ENCODE results near the gene EYS. TPM values are rescaled to one million over a fixed set of nuclear protein-coding genes. Genes with fewer than 3 reads are reported as not detected.

The EYS gene
- total RNA-seq, 1 experiment from 2014 or later: 1.5 TPM

DNA sequence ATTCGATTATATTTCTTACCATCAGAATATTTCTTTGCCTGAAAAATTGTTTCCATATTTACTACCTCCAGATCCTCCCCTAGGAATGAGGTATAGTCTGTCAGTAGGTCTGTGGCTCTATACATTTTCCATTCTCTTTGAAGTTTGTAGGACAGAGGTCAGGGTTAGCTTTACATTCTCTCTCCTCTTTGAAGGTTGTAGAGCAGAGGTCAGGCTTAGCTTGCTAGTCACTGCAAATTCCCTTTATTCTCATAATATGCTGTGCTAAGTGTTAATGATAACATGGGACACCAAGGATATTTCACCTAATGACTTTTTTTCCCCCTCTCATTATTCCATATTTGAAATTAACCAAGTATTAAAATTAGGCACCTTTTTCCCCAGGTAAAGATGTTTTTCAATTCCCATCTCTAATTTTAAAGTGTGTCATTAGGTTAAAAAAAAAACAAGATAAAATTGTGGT lies 1660.2 kb downstream of the EYS start:
- CTCF ChIA-PET: no interaction called here

GRCh38 chr6:64041373-64041772 lies 1665.7 kb downstream of the EYS start:
- intact Hi-C loops (cut with micrococcal nuclease): no loop called here
- Mint-ChIP-seq H3K36me3 (ENCODE audit: insufficient read depth, unreplicated experiment) (no peaks in the 10 kb centered on the region), H3K4me3 (ENCODE audit: unreplicated experiment) (no peak overlapping the region), H3K27me3 (ENCODE audit: insufficient read depth, unreplicated experiment) (no peaks in the 10 kb centered on the region), H3K4me1 (ENCODE audit: insufficient read depth, unreplicated experiment) (no peaks in the 10 kb centered on the region), H3K9me3 (ENCODE audit: unreplicated experiment) (no peaks in the 10 kb centered on the region), H3K27ac (ENCODE audit: low read depth, unreplicated experiment) (no peak overlapping the region)
- ChIA-PET POLR2A (no interaction called here), CTCF (interaction anchor here (0.7 kb wide), 1 partner anchor 217 kb away, joined by 3 read pairs; no protein-coding TSS in a partner anchor)
- no peak for DNase-seq (ENCODE audit: unreplicated experiment)
- no TSS peak for BruUV-seq (replicated peaks)
- TF ChIP-seq, protein P1, sequence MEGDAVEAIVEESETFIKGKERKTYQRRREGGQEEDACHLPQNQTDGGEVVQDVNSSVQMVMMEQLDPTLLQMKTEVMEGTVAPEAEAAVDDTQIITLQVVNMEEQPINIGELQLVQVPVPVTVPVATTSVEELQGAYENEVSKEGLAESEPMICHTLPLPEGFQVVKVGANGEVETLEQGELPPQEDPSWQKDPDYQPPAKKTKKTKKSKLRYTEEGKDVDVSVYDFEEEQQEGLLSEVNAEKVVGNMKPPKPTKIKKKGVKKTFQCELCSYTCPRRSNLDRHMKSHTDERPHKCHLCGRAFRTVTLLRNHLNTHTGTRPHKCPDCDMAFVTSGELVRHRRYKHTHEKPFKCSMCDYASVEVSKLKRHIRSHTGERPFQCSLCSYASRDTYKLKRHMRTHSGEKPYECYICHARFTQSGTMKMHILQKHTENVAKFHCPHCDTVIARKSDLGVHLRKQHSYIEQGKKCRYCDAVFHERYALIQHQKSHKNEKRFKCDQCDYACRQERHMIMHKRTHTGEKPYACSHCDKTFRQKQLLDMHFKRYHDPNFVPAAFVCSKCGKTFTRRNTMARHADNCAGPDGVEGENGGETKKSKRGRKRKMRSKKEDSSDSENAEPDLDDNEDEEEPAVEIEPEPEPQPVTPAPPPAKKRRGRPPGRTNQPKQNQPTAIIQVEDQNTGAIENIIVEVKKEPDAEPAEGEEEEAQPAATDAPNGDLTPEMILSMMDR (IDR thresholded peaks at IDR 0.05; ENCODE audit: unreplicated experiment): no peak

More for the DNA sequence above, 1660.2 kb downstream of the EYS start:
- BruUV-seq (replicated peaks): no TSS peak
- POLR2A ChIA-PET: interaction anchor here (0.7 kb wide), 1 partner anchor 604 kb away, joined by 4 read pairs; no protein-coding TSS in a partner anchor
- intact Hi-C loops (cut with micrococcal nuclease): no loop called here
- Mint-ChIP-seq H3K4me3 (ENCODE audit: unreplicated experiment) (no peak overlapping the region), H3K36me3 (ENCODE audit: insufficient read depth, unreplicated experiment) (no peaks in the 10 kb centered on the region), H3K4me1 (ENCODE audit: insufficient read depth, unreplicated experiment) (no peaks in the 10 kb centered on the region), H3K9me3 (ENCODE audit: unreplicated experiment) (no peaks in the 10 kb centered on the region), H3K27me3 (ENCODE audit: insufficient read depth, unreplicated experiment) (no peaks in the 10 kb centered on the region), H3K27ac (ENCODE audit: low read depth, unreplicated experiment) (no peak overlapping the region)
- DNase-seq (ENCODE audit: unreplicated experiment): no peak
- TF ChIP-seq, protein P1 (IDR thresholded peaks at IDR 0.05; ENCODE audit: unreplicated experiment): no peak

GRCh38 chr6:64040113-64040512 lies 1666.9 kb downstream of the EYS start:
- DNase-seq (ENCODE audit: unreplicated experiment): no peak
- H3K4me1 Mint-ChIP-seq (ENCODE audit: insufficient read depth, unreplicated experiment): no peaks in the 10 kb centered on the region
- no peak overlapping the region for H3K4me3 Mint-ChIP-seq (ENCODE audit: unreplicated experiment)
- TF ChIP-seq, protein P1 (IDR thresholded peaks at IDR 0.05; ENCODE audit: unreplicated experiment): no peak
- no TSS peak for BruUV-seq (replicated peaks)
- no peak overlapping the region for H3K27ac Mint-ChIP-seq (ENCODE audit: low read depth, unreplicated experiment)
- H3K27me3 Mint-ChIP-seq (ENCODE audit: insufficient read depth, unreplicated experiment): no peaks in the 10 kb centered on the region
- no peaks in the 10 kb centered on the region for H3K9me3 Mint-ChIP-seq (ENCODE audit: unreplicated experiment)
- ChIA-PET CTCF (no interaction called here), POLR2A (no interaction called here)
- intact Hi-C loops (cut with micrococcal nuclease): no loop called here
- H3K36me3 Mint-ChIP-seq (ENCODE audit: insufficient read depth, unreplicated experiment): no peaks in the 10 kb centered on the region

DNA sequence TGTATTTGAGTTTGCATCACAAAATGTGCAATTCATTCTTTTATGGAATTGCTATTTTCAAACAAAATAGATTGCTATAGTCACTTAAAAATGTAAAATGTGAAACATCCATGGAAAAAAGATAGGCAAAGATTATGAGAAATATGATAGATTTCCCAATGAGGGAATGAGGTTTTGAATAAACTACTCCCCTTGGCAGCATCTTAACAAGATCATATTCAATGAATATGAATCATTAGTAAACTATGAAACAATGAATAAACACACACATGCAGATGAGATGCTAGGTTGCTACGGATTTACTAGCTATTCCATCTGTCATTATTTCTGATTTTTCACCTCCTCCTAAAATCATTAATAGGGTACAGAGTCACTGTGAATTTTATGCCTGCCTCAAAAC lies 1669.6 kb downstream of the EYS start:
- no TSS peak for BruUV-seq (replicated peaks)
- intact Hi-C loops (cut with micrococcal nuclease): no loop called here
- DNase-seq (ENCODE audit: unreplicated experiment): no peak
- no peaks in the 10 kb centered on the region for H3K4me1 Mint-ChIP-seq (ENCODE audit: insufficient read depth, unreplicated experiment)
- TF ChIP-seq, protein P1 (IDR thresholded peaks at IDR 0.05; ENCODE audit: unreplicated experiment): no peak
- ChIA-PET POLR2A (no interaction called here), CTCF (no interaction called here)
- no peaks in the 10 kb centered on the region for H3K9me3 Mint-ChIP-seq (ENCODE audit: unreplicated experiment)
- no peaks in the 10 kb centered on the region for H3K36me3 Mint-ChIP-seq (ENCODE audit: insufficient read depth, unreplicated experiment)
- no peak overlapping the region for H3K27ac Mint-ChIP-seq (ENCODE audit: low read depth, unreplicated experiment)
- no peak overlapping the region for H3K4me3 Mint-ChIP-seq (ENCODE audit: unreplicated experiment)
- no peaks in the 10 kb centered on the region for H3K27me3 Mint-ChIP-seq (ENCODE audit: insufficient read depth, unreplicated experiment)

Data from MCF 10A (cell line).